K562 (cell line): ENCODE results near the gene ASIC5.

Experiments
- FOS ChIP-seq: IDR thresholded peaks from 3 replicates; pipeline ENCODE4 v1.6.1; 2011; ENCODE audit not compliant: insufficient read length; ENCODE audit errors: extremely low read depth
- MAZ ChIP-seq, 2 experiments: fragments of 450-650 bp in 1 of 2; sonication (generic) in 1 of 2; formaldehyde crosslinking; IDR thresholded peaks in 1 of 2; conservative IDR thresholded peaks in 1 of 2; 2 replicates each; pipeline versions ENCODE4 v1.4.0 to v1.5.0; 2020; ENCODE audit warnings: mild to moderate bottlenecking in 1 of 2, missing genetic modification reagents in 1 of 2
- NR2C2 ChIP-seq, 2 experiments: fragments of 200-800 bp in 1 of 2; sonication (Bioruptor generic) in 1 of 2; sonication (generic) in 1 of 2; formaldehyde crosslinking in 1 of 2; IDR thresholded peaks; 2 replicates each; pipeline versions ENCODE4 v1.6.1 to v1.8.0; 2016 to 2022; ENCODE audit warnings: mild to moderate bottlenecking in 1 of 2, missing compliant biosample characterization in 1 of 2, missing genetic modification characterization in 1 of 2, missing genetic modification reagents in 1 of 2
- RAD21 ChIP-seq, 2 experiments: fragments of 250-450 bp in 1 of 2; fragments of 450-650 bp in 1 of 2; sonication (Bioruptor Pico) in 1 of 2; formaldehyde crosslinking in 1 of 2; IDR thresholded peaks in 1 of 2; conservative IDR thresholded peaks in 1 of 2; 2 replicates each; pipeline versions ENCODE4 v1.4.0 to v1.8.0; 2020 to 2022; ENCODE audit warnings: mild to moderate bottlenecking in 2 of 2, moderate library complexity in 1 of 2

- TF ChIP-seq FOS (no peak), NR2C2 (CRISPR knock-in tag; IDR thresholded peaks at IDR 0.05) (no peak), NR2C2 (tag; IDR thresholded peaks at IDR 0.05) (no peak), RAD21 (CRISPR knock-in tag; conservative IDR thresholded peaks at IDR 0.05 in 1 of 2, IDR thresholded peaks at IDR 0.05 in 1 of 2) (no peak), MAZ (CRISPR knock-in tag; conservative IDR thresholded peaks at IDR 0.05 in 1 of 2, IDR thresholded peaks at IDR 0.05 in 1 of 2) (no peak)
These were observed 80.2 kb downstream of the ASIC5 start for GRCh38 chr4:155785828-155786227.
